ENCODE results near the gene MYO9A.
"Not testable (repeated sequence)": the region's sequence is repeated elsewhere in the genome, so short reads cannot be mapped to it uniquely, and the experiment has no call there.

Gene MYO9A

GRCh38 chr15:72136170-72137051 is 18.5 kb upstream of the MYO9A start:
- DNase-seq (ENCODE audit: low read depth in 2 of 2): no peak

GRCh38 chr15:72135719-72136118 is 17.8 kb upstream of the MYO9A start:
- no peak for DNase-seq (ENCODE audit: low read depth in 2 of 2)

DNA sequence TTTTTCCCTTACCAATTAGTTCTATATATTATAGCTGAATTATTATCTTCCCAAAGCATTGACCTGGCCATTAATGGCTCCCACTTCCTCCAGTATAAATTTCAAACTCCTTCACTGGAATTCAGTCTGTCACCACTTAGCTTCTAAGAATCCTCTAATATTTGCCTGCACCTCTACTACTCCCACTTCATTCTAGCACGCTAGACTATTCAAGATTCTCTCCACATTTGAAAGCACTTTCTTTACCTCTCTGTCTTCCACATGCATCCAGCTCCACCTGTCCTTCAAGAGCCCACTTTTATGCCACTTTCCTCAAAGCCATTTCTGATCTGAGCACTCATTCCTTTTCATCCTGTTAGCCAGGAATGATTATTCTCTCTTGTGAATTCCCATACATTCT is 15.3 kb upstream of the MYO9A start:
- DNase-seq (ENCODE audit: low read depth in 2 of 2): no peak

DNA sequence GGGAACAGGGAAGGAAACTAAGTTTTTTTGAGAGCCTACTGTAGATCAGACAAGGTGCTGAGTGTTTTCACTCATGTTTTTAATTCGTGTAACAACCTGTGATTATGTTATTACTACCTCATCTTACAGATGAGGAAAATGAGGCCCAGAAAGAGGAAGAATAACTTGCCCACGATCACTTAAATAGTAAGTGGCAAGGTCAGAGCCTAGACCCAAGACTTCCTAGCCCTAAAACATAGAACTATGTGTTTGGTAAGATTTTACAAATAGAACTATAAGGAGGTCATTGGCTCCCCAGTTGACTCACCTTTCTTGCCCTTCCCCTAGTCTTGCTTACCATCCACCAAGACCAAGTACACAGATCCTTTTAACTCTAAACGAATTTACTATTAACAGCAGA is 14.0 kb upstream of the MYO9A start:
- no peak for DNase-seq (ENCODE audit: low read depth in 2 of 2)

DNA sequence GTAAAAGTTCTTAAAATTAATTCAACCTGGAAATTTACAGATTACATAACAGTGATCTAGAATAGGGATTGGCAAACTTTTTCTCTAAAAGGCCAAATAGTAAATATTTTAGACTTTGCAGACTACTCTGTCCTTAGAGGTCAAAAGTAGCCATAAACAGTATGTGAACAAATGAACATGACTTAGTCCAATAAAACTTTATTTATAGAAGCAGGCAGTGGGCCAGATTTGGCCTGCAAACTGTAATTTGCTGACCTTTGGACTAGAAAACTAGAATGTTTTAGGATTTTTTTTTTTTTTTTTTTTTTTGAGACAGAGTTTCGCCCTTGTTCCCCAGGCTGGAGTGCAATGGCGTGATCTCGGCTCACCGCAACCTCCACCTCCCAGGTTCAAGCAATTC is 12.3 kb upstream of the MYO9A start:
- DNase-seq (ENCODE audit: low read depth in 2 of 2): no peak

DNA sequence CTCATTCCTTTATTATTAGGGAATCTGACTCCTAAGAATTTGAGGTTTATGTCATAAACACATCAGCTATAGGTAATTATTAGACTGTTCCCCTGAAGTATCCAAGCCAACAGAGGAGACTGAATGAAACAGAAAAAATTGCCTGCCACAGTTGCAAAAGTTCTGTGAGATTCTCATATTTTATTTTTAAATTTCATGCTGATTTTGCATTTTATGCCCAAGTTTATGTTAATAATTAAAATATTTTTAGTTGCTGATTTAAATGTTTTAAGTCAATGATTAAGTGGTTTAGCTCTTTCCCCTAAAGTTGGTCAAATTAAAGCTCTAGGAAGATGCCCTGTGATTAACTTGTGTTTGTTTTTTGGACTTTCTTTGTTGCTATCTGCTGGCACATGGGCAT is 10.4 kb upstream of the MYO9A start:
- DNase-seq (ENCODE audit: low read depth in 2 of 2): no peak

- no peak for DNase-seq (ENCODE audit: low read depth in 2 of 2)
Measured at GRCh38 chr15:72127724-72128322, 9.9 kb upstream of the MYO9A start.

GRCh38 chr15:72124218-72124617 is 6.3 kb upstream of the MYO9A start:
- DNase-seq (ENCODE audit: low read depth in 2 of 2): no peak

GRCh38 chr15:72117486-72118016 is 399 bp downstream of the MYO9A start:
- peak; percentile 24 to 61 for DNase-seq (ENCODE audit: low read depth in 2 of 2)

DNA sequence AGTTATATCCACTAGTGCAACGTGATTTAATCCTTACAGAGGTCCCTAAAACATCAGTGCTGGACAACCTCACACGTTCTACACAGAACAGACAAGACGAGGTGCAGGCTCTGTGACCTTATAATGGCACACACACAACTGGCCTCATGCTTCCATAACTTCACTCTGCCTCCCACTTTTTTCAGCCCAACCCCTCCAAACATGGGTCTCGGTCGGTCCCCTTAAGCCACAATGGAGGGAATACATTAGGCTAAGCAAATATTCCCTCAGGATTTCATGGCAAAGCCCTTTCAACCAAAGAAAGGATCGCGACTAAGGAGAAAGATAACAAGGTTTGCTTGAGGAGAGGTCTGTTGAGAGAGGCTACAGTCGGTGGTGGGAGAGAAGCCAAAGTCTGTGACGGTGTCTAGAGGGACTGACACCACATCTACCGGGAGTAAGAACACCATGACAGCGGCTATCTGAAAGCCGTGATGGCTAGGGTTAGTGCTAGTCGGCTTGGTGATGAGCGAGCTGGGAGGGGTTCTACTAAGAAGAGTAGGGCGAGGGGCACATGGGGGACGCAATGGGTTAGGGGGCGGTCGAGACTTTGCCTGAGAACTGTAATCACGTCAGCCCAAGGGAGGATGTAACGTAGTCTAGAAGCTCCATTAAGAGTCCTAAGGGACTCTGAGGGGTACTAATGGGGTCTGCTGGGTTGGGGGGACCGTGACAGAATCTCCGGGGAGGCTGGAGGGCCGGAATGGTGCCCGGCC is 1.0 kb downstream of the MYO9A start:
- DNase-seq (ENCODE audit: low read depth in 2 of 2): peak in 1 of 2 donors; percentile 5

GRCh38 chr15:72113347-72114031 is 4.5 kb downstream of the MYO9A start:
- DNase-seq (ENCODE audit: low read depth in 2 of 2): no peak

GRCh38 chr15:72112805-72113204 is 5.1 kb downstream of the MYO9A start:
- no peak for DNase-seq (ENCODE audit: low read depth in 2 of 2)

- no peak for DNase-seq (ENCODE audit: low read depth in 2 of 2)
Measured at GRCh38 chr15:72112116-72112515, 5.8 kb downstream of the MYO9A start.

DNA sequence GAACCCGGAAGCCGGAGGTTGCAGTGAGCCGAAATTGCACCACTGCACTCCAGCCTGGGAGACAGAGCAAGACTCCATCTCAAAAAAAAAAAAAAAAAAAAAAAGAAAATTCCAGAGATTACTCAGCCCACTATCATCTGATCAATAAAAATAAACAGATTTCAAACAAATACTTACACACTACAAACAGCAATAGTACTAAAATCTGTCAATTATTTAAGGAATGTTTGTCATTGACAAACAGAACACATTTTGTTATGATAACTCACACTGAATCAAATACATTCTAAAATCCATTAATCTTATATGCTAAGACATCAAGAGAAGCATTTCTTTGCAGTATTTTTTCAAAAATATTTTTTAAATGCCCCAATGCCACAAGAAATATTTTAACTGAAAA is 7.6 kb downstream of the MYO9A start:
- DNase-seq (ENCODE audit: low read depth in 2 of 2): no peak

DNA sequence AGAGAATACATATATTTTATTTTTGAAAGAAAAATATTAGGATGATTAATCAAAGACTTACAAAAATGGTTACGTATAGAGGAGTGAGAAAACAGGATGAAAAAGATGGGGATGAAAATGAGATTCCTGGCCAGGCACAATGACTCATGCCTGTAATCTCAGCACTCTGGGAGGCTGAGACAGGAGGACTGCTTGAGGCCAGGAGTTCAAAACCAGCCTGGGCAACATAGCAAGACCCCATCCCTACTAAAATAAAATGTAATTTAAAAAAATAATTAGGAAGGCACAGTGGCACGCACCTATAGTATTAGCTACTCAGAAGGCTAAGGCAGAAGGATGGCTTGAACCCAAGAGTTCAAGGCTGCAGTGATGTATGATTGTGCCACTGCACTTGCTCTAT is 11.9 kb downstream of the MYO9A start:
- no peak for DNase-seq (ENCODE audit: low read depth in 2 of 2)

- no peak for DNase-seq (ENCODE audit: low read depth in 2 of 2)
Measured at GRCh38 chr15:72105111-72105510, 12.8 kb downstream of the MYO9A start.

- not testable (repeated sequence) for DNase-seq (ENCODE audit: low read depth in 2 of 2)
Measured at GRCh38 chr15:72100551-72100950, 17.4 kb downstream of the MYO9A start.

GRCh38 chr15:72099155-72099554 is 18.8 kb downstream of the MYO9A start:
- DNase-seq (ENCODE audit: low read depth in 2 of 2): no peak

- no peak for DNase-seq (ENCODE audit: low read depth in 2 of 2)
Measured at GRCh38 chr15:72098040-72098439, 19.9 kb downstream of the MYO9A start.

GRCh38 chr15:72096796-72097195 is 21.2 kb downstream of the MYO9A start:
- DNase-seq (ENCODE audit: low read depth in 2 of 2): no peak

- no peak for DNase-seq (ENCODE audit: low read depth in 2 of 2)
Measured at GRCh38 chr15:72092691-72093090, 25.3 kb downstream of the MYO9A start.

DNA sequence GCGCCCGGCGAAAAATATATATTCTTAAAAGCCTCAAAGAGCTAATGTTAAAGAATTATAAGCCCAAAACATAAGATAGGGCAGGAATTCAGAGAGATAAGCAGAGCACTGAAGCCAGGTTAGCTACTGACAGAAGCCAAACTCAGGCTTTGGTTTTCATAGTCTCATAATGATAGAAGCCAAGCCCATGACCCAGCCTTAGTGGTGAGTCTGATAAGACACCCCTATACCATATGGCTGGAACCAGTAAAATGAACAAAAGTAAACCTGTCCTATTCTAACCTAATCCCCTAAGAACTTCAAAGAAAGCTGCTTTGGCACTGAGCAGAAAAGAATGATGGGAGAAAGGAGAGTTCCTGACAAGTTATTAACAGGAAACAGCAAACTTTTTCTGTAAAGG is 25.9 kb downstream of the MYO9A start:
- DNase-seq (ENCODE audit: low read depth in 2 of 2): no peak
